Measurements from ENCODE around the gene CCDC78.

DNA sequence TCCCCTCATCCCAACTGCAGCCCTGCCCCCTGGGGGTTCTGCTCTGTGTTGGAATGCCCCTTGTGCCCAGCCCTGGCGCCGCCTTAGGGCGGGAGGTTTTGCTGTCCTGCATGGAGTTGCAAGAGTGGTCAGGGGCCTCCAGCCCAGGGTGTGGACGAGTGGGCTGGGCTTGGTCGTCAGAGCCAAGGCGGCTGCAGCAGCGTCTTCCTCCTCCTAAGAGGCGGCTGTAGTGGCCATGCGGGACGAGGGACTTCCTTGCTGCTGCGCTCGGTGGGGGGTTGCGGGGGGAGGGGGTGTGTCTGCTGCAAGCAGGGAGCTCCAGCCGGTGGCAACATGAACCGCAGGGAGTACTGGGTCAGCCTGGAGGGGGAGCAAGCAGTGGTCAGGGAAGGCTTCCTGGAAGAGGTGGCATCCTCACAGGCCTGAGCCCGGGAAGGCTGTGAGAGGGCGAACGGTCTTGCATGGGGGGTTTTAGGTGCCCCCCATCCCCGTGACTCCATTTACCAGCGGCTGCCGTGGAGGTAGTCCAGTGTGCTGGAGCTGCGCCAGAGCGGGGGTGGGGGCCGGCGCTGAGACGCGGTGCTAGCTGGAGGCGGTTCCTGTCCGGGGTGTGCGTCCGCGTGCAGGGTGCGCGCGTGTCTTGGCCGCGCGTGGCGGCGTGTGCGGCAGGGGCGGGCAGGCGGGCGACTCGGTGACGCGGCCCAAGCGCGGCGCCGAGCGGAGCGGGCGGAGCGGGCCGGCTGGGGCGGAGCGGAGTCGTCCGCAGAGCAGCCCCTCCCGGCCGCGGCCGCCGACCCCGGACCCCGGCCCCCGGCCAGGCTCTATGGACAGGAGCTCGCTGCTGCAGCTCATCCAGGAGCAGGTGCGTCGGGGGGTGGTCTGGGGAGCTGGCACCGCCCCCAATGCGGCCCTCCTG is 51.0 kb downstream of the CCDC78 start, which contains the start of gene RHBDL1:
- TF ChIP-seq, protein P1, sequence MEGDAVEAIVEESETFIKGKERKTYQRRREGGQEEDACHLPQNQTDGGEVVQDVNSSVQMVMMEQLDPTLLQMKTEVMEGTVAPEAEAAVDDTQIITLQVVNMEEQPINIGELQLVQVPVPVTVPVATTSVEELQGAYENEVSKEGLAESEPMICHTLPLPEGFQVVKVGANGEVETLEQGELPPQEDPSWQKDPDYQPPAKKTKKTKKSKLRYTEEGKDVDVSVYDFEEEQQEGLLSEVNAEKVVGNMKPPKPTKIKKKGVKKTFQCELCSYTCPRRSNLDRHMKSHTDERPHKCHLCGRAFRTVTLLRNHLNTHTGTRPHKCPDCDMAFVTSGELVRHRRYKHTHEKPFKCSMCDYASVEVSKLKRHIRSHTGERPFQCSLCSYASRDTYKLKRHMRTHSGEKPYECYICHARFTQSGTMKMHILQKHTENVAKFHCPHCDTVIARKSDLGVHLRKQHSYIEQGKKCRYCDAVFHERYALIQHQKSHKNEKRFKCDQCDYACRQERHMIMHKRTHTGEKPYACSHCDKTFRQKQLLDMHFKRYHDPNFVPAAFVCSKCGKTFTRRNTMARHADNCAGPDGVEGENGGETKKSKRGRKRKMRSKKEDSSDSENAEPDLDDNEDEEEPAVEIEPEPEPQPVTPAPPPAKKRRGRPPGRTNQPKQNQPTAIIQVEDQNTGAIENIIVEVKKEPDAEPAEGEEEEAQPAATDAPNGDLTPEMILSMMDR (IDR thresholded peaks at IDR 0.05; ENCODE audit: insufficient read depth, low read length, poor library complexity, severe bottlenecking): no peak
- no peak for TF ChIP-seq EZH2phosphoT487 (conservative IDR thresholded peaks at IDR 0.05; ENCODE audit: low read length)
